ENCODE measurements around the gene TESMIN.

TESMIN gene

GRCh38 chr11:68735646-68736045 is 15.7 kb downstream of the TESMIN start:
- Histone ChIP-seq H3K9ac (ENCODE audit: insufficient read length) (no peak overlapping the region), H3K9me3 (ENCODE audit: low read depth, low read length) (no peaks in the 10 kb centered on the region), H3K36me3 (ENCODE audit: insufficient read depth, low read length) (no peaks in the 10 kb centered on the region), H3K4me3 (no peak overlapping the region), H3K27ac (no peak overlapping the region)
- DNase-seq (ENCODE audit: low read depth, low spot score) = no peak
- TF ChIP-seq POLR2AphosphoS5 (IDR thresholded peaks at IDR 0.05; ENCODE audit: borderline replicate concordance, low read depth, low read length) = no peak
- no peak for TF ChIP-seq FOXP2 (optimal IDR thresholded peaks at IDR 0.05; ENCODE audit: control extremely low read depth, extremely low read length, insufficient read depth)
- no peak for TF ChIP-seq EZH2 (IDR thresholded peaks at IDR 0.05)

GRCh38 chr11:68735125-68735524 is 16.2 kb downstream of the TESMIN start:
- TF ChIP-seq FOXP2 (optimal IDR thresholded peaks at IDR 0.05; ENCODE audit: control extremely low read depth, extremely low read length, insufficient read depth) (no peak), POLR2AphosphoS5 (IDR thresholded peaks at IDR 0.05; ENCODE audit: borderline replicate concordance, low read depth, low read length) (no peak), EZH2 (IDR thresholded peaks at IDR 0.05) (no peak)
- Histone ChIP-seq H3K9ac (ENCODE audit: insufficient read length) (no peak overlapping the region), H3K36me3 (ENCODE audit: insufficient read depth, low read length) (no peaks in the 10 kb centered on the region)

DNA sequence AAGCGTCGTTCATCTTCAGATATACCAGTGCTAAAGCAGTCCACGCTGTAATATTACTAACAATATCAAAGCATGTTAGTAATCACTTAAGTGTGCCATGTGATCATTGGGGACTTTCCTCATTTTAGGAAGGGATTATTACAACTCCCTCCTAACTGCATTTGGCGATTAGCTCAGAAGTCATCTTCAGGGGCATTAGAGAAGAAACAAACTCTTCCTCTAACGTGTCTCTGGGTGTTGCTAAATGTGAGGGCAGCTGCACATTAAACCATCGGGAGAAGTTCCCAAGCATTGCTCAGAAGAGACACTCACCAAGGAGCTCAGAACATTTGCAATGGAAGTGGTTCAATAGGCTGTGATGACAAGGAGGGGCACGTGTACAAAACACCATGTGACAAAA is 17.2 kb downstream of the TESMIN start:
- Histone ChIP-seq H3K9me3 (ENCODE audit: low read depth, low read length) (no peaks in the 10 kb centered on the region), H3K36me3 (ENCODE audit: insufficient read depth, low read length) (no peaks in the 10 kb centered on the region), H3K4me3 (no peak overlapping the region), H3K9ac (ENCODE audit: insufficient read length) (no peak overlapping the region), H3K27ac (no peak overlapping the region)
- TF ChIP-seq POLR2AphosphoS5 (IDR thresholded peaks at IDR 0.05; ENCODE audit: borderline replicate concordance, low read depth, low read length) = no peak
- TF ChIP-seq EZH2 (IDR thresholded peaks at IDR 0.05) = no peak
- TF ChIP-seq FOXP2 (optimal IDR thresholded peaks at IDR 0.05; ENCODE audit: control extremely low read depth, extremely low read length, insufficient read depth) = no peak
- DNase-seq (ENCODE audit: low read depth, low spot score) = no peak

More at GRCh38 chr11:68735125-68735524, 16.2 kb downstream of the TESMIN start:
- H3K27ac ChIP-seq = no peak overlapping the region
- DNase-seq (ENCODE audit: low read depth, low spot score) = no peak
- H3K4me3 ChIP-seq = no peak overlapping the region
- no peaks in the 10 kb centered on the region for H3K9me3 ChIP-seq (ENCODE audit: low read depth, low read length)

GRCh38 chr11:68727783-68728182 is 23.5 kb downstream of the TESMIN start:
- Histone ChIP-seq H3K9ac (ENCODE audit: insufficient read length) (no peak overlapping the region), H3K27ac (no peak overlapping the region), H3K4me3 (no peak overlapping the region), H3K9me3 (ENCODE audit: low read depth, low read length) (no peaks in the 10 kb centered on the region), H3K36me3 (ENCODE audit: insufficient read depth, low read length) (no peaks in the 10 kb centered on the region)
- no peak for DNase-seq (ENCODE audit: low read depth, low spot score)
- TF ChIP-seq EZH2 (IDR thresholded peaks at IDR 0.05) (no peak), POLR2AphosphoS5 (IDR thresholded peaks at IDR 0.05; ENCODE audit: borderline replicate concordance, low read depth, low read length) (no peak), FOXP2 (optimal IDR thresholded peaks at IDR 0.05; ENCODE audit: control extremely low read depth, extremely low read length, insufficient read depth) (no peak)

DNA sequence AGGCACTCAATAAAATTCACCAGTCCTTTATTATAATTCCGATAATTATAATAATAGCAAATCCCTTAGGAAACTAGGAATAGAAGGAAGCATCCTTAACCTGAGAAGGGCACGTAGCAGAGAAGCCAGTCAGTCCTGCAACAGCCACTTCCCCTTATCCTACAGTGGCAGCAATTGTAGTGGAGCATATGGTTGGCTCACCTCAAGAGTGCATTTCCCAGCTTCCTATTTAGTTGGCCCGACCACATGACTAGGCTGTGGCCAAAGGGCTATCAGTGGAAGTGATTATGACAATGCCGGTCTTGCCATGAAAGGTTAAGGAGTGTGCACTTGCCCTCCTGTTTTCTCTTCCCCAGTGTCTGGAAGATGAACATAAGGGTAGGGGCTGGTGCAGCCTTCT is 27.0 kb downstream of the TESMIN start:
- no peak overlapping the region for H3K27ac ChIP-seq
- TF ChIP-seq FOXP2 (optimal IDR thresholded peaks at IDR 0.05; ENCODE audit: control extremely low read depth, extremely low read length, insufficient read depth) (no peak), EZH2 (IDR thresholded peaks at IDR 0.05) (no peak), POLR2AphosphoS5 (IDR thresholded peaks at IDR 0.05; ENCODE audit: borderline replicate concordance, low read depth, low read length) (no peak)
- no peaks in the 10 kb centered on the region for H3K36me3 ChIP-seq (ENCODE audit: insufficient read depth, low read length)
- no peak overlapping the region for H3K4me3 ChIP-seq
- no peak for DNase-seq (ENCODE audit: low read depth, low spot score)
- H3K9ac ChIP-seq (ENCODE audit: insufficient read length) = no peak overlapping the region
- no peaks in the 10 kb centered on the region for H3K9me3 ChIP-seq (ENCODE audit: low read depth, low read length)

- no peak for DNase-seq (ENCODE audit: low read depth, low spot score)
- no peak overlapping the region for H3K4me3 ChIP-seq
- 0 out of 2 replicates have a peak, but pooled peaks cover 4% of the 10 kb centered on the region for H3K9me3 ChIP-seq (ENCODE audit: low read depth, low read length)
- TF ChIP-seq FOXP2 (optimal IDR thresholded peaks at IDR 0.05; ENCODE audit: control extremely low read depth, extremely low read length, insufficient read depth) (no peak), EZH2 (IDR thresholded peaks at IDR 0.05) (no peak), POLR2AphosphoS5 (IDR thresholded peaks at IDR 0.05; ENCODE audit: borderline replicate concordance, low read depth, low read length) (no peak)
- no peaks in the 10 kb centered on the region for H3K36me3 ChIP-seq (ENCODE audit: insufficient read depth, low read length)
- no peak overlapping the region for H3K9ac ChIP-seq (ENCODE audit: insufficient read length)
- 0 out of 2 replicates have a peak overlapping the region, but pooled peaks have one; percentile 27 for H3K27ac ChIP-seq
Observed at GRCh38 chr11:68722143-68722542, 29.2 kb downstream of the TESMIN start.

- Histone ChIP-seq H3K9me3 (ENCODE audit: low read depth, low read length) (0 out of 2 replicates have a peak, but pooled peaks cover 4% of the 10 kb centered on the region), H3K4me3 (no peak overlapping the region), H3K36me3 (ENCODE audit: insufficient read depth, low read length) (no peaks in the 10 kb centered on the region), H3K27ac (no peak overlapping the region), H3K9ac (ENCODE audit: insufficient read length) (no peak overlapping the region)
- DNase-seq (ENCODE audit: low read depth, low spot score) = no peak
- no peak for TF ChIP-seq FOXP2 (optimal IDR thresholded peaks at IDR 0.05; ENCODE audit: control extremely low read depth, extremely low read length, insufficient read depth)
- TF ChIP-seq EZH2 (IDR thresholded peaks at IDR 0.05) = no peak
- no peak for TF ChIP-seq POLR2AphosphoS5 (IDR thresholded peaks at IDR 0.05; ENCODE audit: borderline replicate concordance, low read depth, low read length)
Observed at GRCh38 chr11:68721075-68721474, 30.2 kb downstream of the TESMIN start.

DNA sequence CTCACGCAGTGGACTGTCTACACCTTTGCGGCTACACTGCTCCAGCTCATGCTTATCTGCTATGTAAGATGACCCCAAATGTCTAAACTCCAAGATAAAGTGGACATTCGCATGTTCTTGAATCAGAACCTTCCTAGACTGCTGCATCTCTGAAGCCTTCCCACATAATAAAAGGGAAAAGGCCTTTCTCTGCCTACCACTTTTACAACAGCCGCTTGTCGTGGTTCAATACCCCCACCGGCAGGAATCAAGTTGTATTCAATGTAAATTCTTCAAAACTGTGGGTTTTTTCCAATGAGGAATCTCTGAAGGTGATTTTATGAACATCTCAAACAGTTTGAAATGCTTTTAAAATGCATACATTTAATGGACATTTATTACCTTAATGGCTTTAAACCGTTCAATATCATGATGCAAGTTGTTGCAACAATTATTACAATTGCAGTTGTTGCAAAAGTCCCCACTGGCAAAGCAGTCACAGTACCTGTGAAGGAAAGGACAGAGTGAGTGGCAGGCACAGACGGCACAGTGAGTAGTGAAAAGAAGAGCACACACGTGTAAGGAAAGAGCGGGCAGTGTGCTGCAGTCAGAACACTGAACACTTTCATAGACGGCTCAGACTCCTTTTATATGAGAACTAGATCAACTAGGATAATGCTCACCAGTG is 35.7 kb downstream of the TESMIN start:
- Histone ChIP-seq H3K9me3 (ENCODE audit: low read depth, low read length) (0 out of 2 replicates have a peak, but pooled peaks cover 4% of the 10 kb centered on the region), H3K27ac (no peak overlapping the region), H3K4me3 (no peak overlapping the region), H3K36me3 (ENCODE audit: insufficient read depth, low read length) (no peaks in the 10 kb centered on the region), H3K9ac (ENCODE audit: insufficient read length) (no peak overlapping the region)
- no peak for DNase-seq (ENCODE audit: low read depth, low spot score)
- TF ChIP-seq FOXP2 (optimal IDR thresholded peaks at IDR 0.05; ENCODE audit: control extremely low read depth, extremely low read length, insufficient read depth) (no peak), EZH2 (IDR thresholded peaks at IDR 0.05) (no peak), POLR2AphosphoS5 (IDR thresholded peaks at IDR 0.05; ENCODE audit: borderline replicate concordance, low read depth, low read length) (no peak)

All from SK-N-MC (cell line).